A549 (cell line): ENCODE results near the gene WNT6. TPM values are rescaled to one million over a fixed set of nuclear protein-coding genes. Genes with fewer than 3 reads are reported as not detected.
A peak's percentile ranks its signal among the peaks of the same experiment; 100 is the strongest.

Source experiments
- ATAC-seq, 2 experiments: fragments of 200-7000 bp in 1 of 2; fragments of >200 bp in 1 of 2; cut with Nextera tagmentation in 1 of 2; cut with Tn5 transposase in 1 of 2; 3 replicates each; pipeline versions ENCODE4 v1.8.0 to v1.9.1; 2018 to 2020; ENCODE audit warnings: mild to moderate bottlenecking in 1 of 2, moderate library complexity in 1 of 2
- CTCF ChIA-PET: fragments of 300-600 bp; sonication (Branson Sonifier 250); formaldehyde crosslinking; extraction: SDS; loops from one replicate; lab custom pipeline; 2021; ENCODE audit warnings: antibody characterized with exemption, inconsistent platforms; lab: Yijun Ruan, JAX
- POLR2A ChIA-PET: fragments of 350-600 bp; formaldehyde crosslinking; extraction: SDS; loops from one replicate; lab custom pipeline; 2021; ENCODE audit warnings: antibody characterized with exemption, inconsistent platforms; lab: Yijun Ruan, JAX
- DNase-seq, 2 experiments: peaks; one replicate each; pipeline versions ENCODE4 v3.0.0 to v3.0.0-alpha.2; 2011 to 2016; ENCODE audit warnings: low read depth in 1 of 2, low spot score in 1 of 2
- FAIRE-seq: peaks from 2 replicates; lab custom pipeline; 2011; peaks lifted over from hg19 to GRCh38; lab: Jason Lieb, UNC
- H3K27ac ChIP-seq, 2 experiments: fragments of >200 bp; sonication (Bioruptor Twin); formaldehyde crosslinking; 3 replicates each; pipeline ENCODE4 v1.5.1; 2016 to 2017
- H3K4me1 ChIP-seq: fragments of >200 bp; sonication (Bioruptor Twin); formaldehyde crosslinking; 3 replicates; pipeline ENCODE4 v1.6.1; 2016
- H3K4me2 ChIP-seq: fragments of >200 bp; sonication (Bioruptor Twin); formaldehyde crosslinking; 3 replicates; pipeline ENCODE4 v1.6.1; 2016
- H3K4me3 ChIP-seq: fragments of >200 bp; sonication (Bioruptor Twin); formaldehyde crosslinking; 3 replicates; pipeline ENCODE4 v1.5.1; 2016
- H3K9me3 ChIP-seq: fragments of >200 bp; sonication (Bioruptor Twin); formaldehyde crosslinking; 3 replicates; pipeline ENCODE4 v1.6.1; 2016
- EHF ChIP-seq: fragments of 250-450 bp; sonication (Bioruptor Pico); IDR thresholded peaks from 2 replicates; pipeline ENCODE4 v1.5.0; 2020; ENCODE audit warnings: mild to moderate bottlenecking
- JUN ChIP-seq, 2 experiments: fragments of >200 bp; sonication (Bioruptor Twin); formaldehyde crosslinking; IDR thresholded peaks; 2 replicates in 1 of 2; 3 replicates in 1 of 2; pipeline ENCODE4 v1.6.1; 2016 to 2017
- NFE2L2 ChIP-seq: fragments of 150-350 bp; conservative IDR thresholded peaks from 2 replicates; pipeline ENCODE4 v1.6.1; 2014; ENCODE audit warnings: low read length
- ZFP36 ChIP-seq: fragments of 450-650 bp; IDR thresholded peaks from 2 replicates; pipeline ENCODE4 v1.6.1; 2014; ENCODE audit warnings: borderline replicate concordance; ENCODE audit not compliant: partially characterized antibody
- ZNF302 ChIP-seq: fragments of 250-450 bp; sonication (Bioruptor Pico); IDR thresholded peaks from 2 replicates; pipeline ENCODE4 v1.9.0; 2021; ENCODE audit warnings: inconsistent platforms, mild to moderate bottlenecking, moderate library complexity
- ZSCAN20 ChIP-seq: fragments of 250-450 bp; sonication (Bioruptor Pico); IDR thresholded peaks from 2 replicates; pipeline ENCODE4 v1.8.0; 2022; ENCODE audit warnings: mild to moderate bottlenecking, moderate library complexity
- WGBS: methylation state at CpG from one replicate; pipeline ENCODE4 v1.1.6; 2017; ENCODE audit errors: missing lambda C conversion rate; 5-methylcytosine and 5-hydroxymethylcytosine counted together
- polyA plus RNA-seq, 4 experiments: library from polyadenylated mRNA; depleted of rRNA in 3 of 4; stranded (reverse); fragments of >200 nt; fragmentation: RNase III in 1 of 4; extraction: RNeasy Plus Mini Kit Qiagen cat#74134 plus additional on column Dnase treatment in 1 of 4; gene quantifications; 2 replicates in 3 of 4; 3 replicates in 1 of 4; pipeline ENCODE4 v1.2.3, GENCODE V29; 2011 to 2017
- TF ChIP-seq, protein P1 (sequence below): IDR thresholded peaks from 2 replicates; pipeline ENCODE4 v1.6.1; 2012; ENCODE audit warnings: low read depth, borderline replicate concordance
- TF ChIP-seq, protein P2 (sequence below): IDR thresholded peaks from 2 replicates; pipeline ENCODE4 v1.6.1; 2012
- TF ChIP-seq, protein P3 (sequence below): fragments of >200 bp; sonication (Bioruptor Twin); formaldehyde crosslinking; IDR thresholded peaks from 3 replicates; pipeline ENCODE4 v1.5.1; 2016
- TF ChIP-seq, protein P4 (sequence below): fragments of >200 bp; sonication (Bioruptor Twin); formaldehyde crosslinking; IDR thresholded peaks from 3 replicates; pipeline ENCODE4 v1.6.1; 2016
- TF ChIP-seq, protein P5 (sequence below): fragments of >200 bp; sonication (Bioruptor Twin); formaldehyde crosslinking; IDR thresholded peaks from 2 replicates; pipeline ENCODE4 v1.6.1; 2016
- TF ChIP-seq, protein P6 (sequence below): fragments of 200-600 bp; sonication (generic); IDR thresholded peaks from 2 replicates; pipeline ENCODE4 v1.6.1; 2016; ENCODE audit warnings: antibody characterized with exemption, mild to moderate bottlenecking, moderate library complexity

WNT6 gene
- polyA plus RNA-seq, 2 of the 4 experiments (the other 2 are of a cell fraction), result 0.06 to 0.10 TPM

DNA sequence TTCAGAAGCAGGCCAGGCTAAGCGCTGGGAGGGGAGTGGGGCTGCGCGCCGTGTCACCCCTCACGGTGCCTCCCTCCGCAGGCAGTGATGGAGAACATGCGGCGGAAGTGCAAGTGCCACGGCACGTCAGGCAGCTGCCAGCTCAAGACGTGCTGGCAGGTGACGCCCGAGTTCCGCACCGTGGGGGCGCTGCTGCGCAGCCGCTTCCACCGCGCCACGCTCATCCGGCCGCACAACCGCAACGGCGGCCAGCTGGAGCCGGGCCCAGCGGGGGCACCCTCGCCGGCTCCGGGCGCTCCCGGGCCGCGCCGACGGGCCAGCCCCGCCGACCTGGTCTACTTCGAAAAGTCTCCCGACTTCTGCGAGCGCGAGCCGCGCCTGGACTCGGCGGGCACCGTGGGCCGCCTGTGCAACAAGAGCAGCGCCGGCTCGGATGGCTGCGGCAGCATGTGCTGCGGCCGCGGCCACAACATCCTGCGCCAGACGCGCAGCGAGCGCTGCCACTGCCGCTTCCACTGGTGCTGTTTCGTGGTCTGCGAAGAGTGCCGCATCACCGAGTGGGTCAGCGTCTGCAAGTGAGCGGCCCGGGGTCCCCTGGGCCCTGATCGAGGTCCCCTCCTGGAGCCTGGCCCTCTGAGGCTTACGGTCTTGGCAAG is 33.2 kb downstream of the WNT6 start:
- Histone ChIP-seq H3K4me2 (peak overlapping the region; percentile 94), H3K9me3 (no peaks in the 10 kb centered on the region), H3K27ac (peak overlapping the region; percentile 66 to 81; a peak in 5 of 6 replicates), H3K4me3 (peak overlapping the region; percentile 33), H3K4me1 (peaks cover 33% of the 10 kb centered on the region)
- 53% methylated on average over 35 of the region's 72 CpGs for WGBS
- ATAC-seq, result peak; percentile 64 to 78
- no peak for FAIRE-seq
- CTCF ChIA-PET, result interaction anchor here (0.5 to 21.9 kb wide), 17 partner anchors 10 to 1414 kb away, joined by 3 to 665 read pairs (median 4); partner anchors contain the start of genes CDK5R2 and WNT10A
- TF ChIP-seq, protein P1, sequence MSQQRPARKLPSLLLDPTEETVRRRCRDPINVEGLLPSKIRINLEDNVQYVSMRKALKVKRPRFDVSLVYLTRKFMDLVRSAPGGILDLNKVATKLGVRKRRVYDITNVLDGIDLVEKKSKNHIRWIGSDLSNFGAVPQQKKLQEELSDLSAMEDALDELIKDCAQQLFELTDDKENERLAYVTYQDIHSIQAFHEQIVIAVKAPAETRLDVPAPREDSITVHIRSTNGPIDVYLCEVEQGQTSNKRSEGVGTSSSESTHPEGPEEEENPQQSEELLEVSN, result 0 out of 2 replicates have a peak, but pooled peaks have one; percentile 19
- TF ChIP-seq JUN (IDR thresholded peaks at IDR 0.05) (peak in 1 of 2 experiments; percentile 29; a peak in 1 of 5 replicates), NFE2L2 (no peak)
- TF ChIP-seq, protein P2, sequence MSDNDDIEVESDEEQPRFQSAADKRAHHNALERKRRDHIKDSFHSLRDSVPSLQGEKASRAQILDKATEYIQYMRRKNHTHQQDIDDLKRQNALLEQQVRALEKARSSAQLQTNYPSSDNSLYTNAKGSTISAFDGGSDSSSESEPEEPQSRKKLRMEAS, result peak; percentile 66
- TF ChIP-seq, protein P3, sequence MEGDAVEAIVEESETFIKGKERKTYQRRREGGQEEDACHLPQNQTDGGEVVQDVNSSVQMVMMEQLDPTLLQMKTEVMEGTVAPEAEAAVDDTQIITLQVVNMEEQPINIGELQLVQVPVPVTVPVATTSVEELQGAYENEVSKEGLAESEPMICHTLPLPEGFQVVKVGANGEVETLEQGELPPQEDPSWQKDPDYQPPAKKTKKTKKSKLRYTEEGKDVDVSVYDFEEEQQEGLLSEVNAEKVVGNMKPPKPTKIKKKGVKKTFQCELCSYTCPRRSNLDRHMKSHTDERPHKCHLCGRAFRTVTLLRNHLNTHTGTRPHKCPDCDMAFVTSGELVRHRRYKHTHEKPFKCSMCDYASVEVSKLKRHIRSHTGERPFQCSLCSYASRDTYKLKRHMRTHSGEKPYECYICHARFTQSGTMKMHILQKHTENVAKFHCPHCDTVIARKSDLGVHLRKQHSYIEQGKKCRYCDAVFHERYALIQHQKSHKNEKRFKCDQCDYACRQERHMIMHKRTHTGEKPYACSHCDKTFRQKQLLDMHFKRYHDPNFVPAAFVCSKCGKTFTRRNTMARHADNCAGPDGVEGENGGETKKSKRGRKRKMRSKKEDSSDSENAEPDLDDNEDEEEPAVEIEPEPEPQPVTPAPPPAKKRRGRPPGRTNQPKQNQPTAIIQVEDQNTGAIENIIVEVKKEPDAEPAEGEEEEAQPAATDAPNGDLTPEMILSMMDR, result peak; percentile 66
- POLR2A ChIA-PET, result no interaction called here
- peak; percentile 63 to 64 for DNase-seq

DNA sequence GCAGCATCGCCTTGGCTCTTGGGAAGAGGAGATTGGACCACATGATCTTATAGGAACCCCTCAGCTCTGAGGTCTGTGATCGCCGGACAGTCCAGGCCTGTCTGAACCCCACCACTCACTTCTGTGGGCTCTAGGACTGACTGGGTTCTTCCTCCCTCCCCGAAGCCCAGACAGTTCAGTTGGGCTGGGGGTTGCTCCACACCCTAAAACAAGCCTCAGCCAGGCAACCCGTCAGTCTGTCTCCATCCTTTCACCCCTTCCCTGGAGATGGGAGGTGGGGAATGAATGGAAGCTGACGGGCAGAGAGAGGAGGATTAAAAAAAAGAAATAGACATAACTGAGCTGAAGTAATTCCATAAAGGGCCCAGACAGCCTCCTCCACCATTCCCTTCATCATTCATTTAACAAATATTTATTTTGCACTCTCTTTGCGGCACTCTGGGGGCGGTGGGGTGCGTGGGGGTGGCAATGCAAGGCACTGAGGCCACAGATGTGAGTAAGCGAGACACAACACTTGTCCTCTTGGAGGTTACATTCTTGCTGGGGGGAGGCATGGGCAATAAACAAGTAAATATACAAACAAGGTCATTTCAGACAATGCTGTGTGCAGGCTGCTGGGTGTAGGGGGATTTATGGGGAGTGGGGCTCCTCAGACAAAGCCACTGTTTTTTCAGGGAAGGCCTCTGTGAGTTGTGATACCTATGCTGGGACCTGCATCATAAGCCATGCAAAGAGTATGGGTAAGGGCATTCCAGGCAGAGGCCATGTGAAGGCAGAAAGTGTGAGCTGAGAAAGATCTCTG is 33.9 kb downstream of the WNT6 start:
- DNase-seq (no peak), FAIRE-seq (no peak), ATAC-seq (no peak)
- no peaks in the 10 kb centered on the region for H3K9me3 ChIP-seq
- peaks cover 37% of the 10 kb centered on the region for H3K4me1 ChIP-seq
- CTCF ChIA-PET, result interaction anchor here (0.5 to 21.9 kb wide), 14 partner anchors 10 to 1413 kb away, joined by 3 to 665 read pairs (median 4); partner anchors contain the start of genes CDK5R2 and WNT10A
- POLR2A ChIA-PET, result no interaction called here
- no peak overlapping the region for H3K4me3 ChIP-seq
- H3K27ac ChIP-seq, result peak overlapping the region in 1 of 2 experiments; percentile 81; a peak in 2 of 6 replicates
- 87% methylated on average over 7 of the region's 10 CpGs for WGBS
- peak overlapping the region; percentile 94 for H3K4me2 ChIP-seq
- TF ChIP-seq, protein P4, sequence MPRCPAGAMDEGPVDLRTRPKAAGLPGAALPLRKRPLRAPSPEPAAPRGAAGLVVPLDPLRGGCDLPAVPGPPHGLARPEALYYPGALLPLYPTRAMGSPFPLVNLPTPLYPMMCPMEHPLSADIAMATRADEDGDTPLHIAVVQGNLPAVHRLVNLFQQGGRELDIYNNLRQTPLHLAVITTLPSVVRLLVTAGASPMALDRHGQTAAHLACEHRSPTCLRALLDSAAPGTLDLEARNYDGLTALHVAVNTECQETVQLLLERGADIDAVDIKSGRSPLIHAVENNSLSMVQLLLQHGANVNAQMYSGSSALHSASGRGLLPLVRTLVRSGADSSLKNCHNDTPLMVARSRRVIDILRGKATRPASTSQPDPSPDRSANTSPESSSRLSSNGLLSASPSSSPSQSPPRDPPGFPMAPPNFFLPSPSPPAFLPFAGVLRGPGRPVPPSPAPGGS, result no peak
- TF ChIP-seq ZSCAN20 (no peak), EHF (no peak), ZNF302 (no peak), ZFP36 (no peak)
- TF ChIP-seq, protein P5, sequence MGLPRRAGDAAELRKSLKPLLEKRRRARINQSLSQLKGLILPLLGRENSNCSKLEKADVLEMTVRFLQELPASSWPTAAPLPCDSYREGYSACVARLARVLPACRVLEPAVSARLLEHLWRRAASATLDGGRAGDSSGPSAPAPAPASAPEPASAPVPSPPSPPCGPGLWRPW, result no peak
- TF ChIP-seq, protein P2, result no peak
- TF ChIP-seq, protein P6, sequence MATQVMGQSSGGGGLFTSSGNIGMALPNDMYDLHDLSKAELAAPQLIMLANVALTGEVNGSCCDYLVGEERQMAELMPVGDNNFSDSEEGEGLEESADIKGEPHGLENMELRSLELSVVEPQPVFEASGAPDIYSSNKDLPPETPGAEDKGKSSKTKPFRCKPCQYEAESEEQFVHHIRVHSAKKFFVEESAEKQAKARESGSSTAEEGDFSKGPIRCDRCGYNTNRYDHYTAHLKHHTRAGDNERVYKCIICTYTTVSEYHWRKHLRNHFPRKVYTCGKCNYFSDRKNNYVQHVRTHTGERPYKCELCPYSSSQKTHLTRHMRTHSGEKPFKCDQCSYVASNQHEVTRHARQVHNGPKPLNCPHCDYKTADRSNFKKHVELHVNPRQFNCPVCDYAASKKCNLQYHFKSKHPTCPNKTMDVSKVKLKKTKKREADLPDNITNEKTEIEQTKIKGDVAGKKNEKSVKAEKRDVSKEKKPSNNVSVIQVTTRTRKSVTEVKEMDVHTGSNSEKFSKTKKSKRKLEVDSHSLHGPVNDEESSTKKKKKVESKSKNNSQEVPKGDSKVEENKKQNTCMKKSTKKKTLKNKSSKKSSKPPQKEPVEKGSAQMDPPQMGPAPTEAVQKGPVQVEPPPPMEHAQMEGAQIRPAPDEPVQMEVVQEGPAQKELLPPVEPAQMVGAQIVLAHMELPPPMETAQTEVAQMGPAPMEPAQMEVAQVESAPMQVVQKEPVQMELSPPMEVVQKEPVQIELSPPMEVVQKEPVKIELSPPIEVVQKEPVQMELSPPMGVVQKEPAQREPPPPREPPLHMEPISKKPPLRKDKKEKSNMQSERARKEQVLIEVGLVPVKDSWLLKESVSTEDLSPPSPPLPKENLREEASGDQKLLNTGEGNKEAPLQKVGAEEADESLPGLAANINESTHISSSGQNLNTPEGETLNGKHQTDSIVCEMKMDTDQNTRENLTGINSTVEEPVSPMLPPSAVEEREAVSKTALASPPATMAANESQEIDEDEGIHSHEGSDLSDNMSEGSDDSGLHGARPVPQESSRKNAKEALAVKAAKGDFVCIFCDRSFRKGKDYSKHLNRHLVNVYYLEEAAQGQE, result no peak
